GM12891 (cell line): ENCODE measurements around the gene TMEM74B.

ENCODE experiments used
- POLR2A ChIP-seq: IDR thresholded peaks from 2 replicates; pipeline ENCODE4 v1.6.1; 2011; ENCODE audit warnings: low read depth, low read length, control low read depth
- POLR2AphosphoS5 ChIP-seq: IDR thresholded peaks from 2 replicates; pipeline ENCODE4 v1.6.1; 2011; ENCODE audit warnings: low read depth, low read length, control low read depth
- SPI1 ChIP-seq: IDR thresholded peaks from 2 replicates; pipeline ENCODE4 v1.6.1; 2011; ENCODE audit warnings: low read depth, low read length, control low read depth
- TAF1 ChIP-seq: IDR thresholded peaks from 2 replicates; pipeline ENCODE4 v1.6.1; 2011; ENCODE audit warnings: low read depth, low read length, control low read depth

- TF ChIP-seq POLR2A = no peak
- no peak for TF ChIP-seq TAF1
- no peak for TF ChIP-seq POLR2AphosphoS5
- TF ChIP-seq SPI1 = no peak
Observed at GRCh38 chr20:1154691-1155090, 30.1 kb downstream of the TMEM74B start.
